Lung (tissue), 12 donors: ENCODE measurements around the gene ADGRA1. TPM values are rescaled to one million over a fixed set of nuclear protein-coding genes. Genes with fewer than 3 reads are reported as not detected.

Experiments
- ATAC-seq: fragments of 200-7000 bp; cut with Tn5 transposase; one replicate; pipeline ENCODE4 v1.9.1; 2020; ENCODE audit warnings: moderate number of reproducible peaks; ENCODE audit not compliant: insufficient read depth, low FRiP score
- DNase-seq, 3 donors: peaks; one replicate each; pipeline ENCODE4 v3.0.0-alpha.2; 2013 to 2017
- H3K27ac ChIP-seq, 2 donors: one replicate each; pipeline ENCODE4 v1.5.1; 2013; ENCODE audit warnings: mild to moderate bottlenecking in 2 of 2, moderate library complexity in 2 of 2, control low read depth in 1 of 2, inconsistent platforms in 1 of 2, low read depth in 1 of 2, low read length in 1 of 2
- H3K27me3 ChIP-seq, 3 donors: one replicate each; pipeline ENCODE4 v1.5.1; 2013; ENCODE audit warnings: low read length in 2 of 3; ENCODE audit not compliant: control insufficient read depth in 3 of 3, insufficient read depth in 3 of 3
- H3K36me3 ChIP-seq, 4 donors: one replicate each; pipeline ENCODE4 v1.5.1; 2013; ENCODE audit warnings: low read length in 4 of 4, mild to moderate bottlenecking in 1 of 4, moderate library complexity in 1 of 4; ENCODE audit not compliant: control insufficient read depth in 4 of 4, insufficient read depth in 4 of 4
- H3K4me1 ChIP-seq, 5 donors: one replicate each; pipeline ENCODE4 v1.5.1; 2013; ENCODE audit warnings: low read length in 5 of 5, mild to moderate bottlenecking in 2 of 5, moderate library complexity in 1 of 5; ENCODE audit not compliant: control insufficient read depth in 5 of 5, insufficient read depth in 5 of 5
- H3K4me3 ChIP-seq: one replicate; pipeline ENCODE4 v1.5.1; 2013; ENCODE audit warnings: mild to moderate bottlenecking, control low read depth, moderate library complexity
- H3K9ac ChIP-seq, 2 donors: one replicate each; pipeline ENCODE4 v1.5.1; 2013; ENCODE audit warnings: low read length in 2 of 2, control low read depth in 1 of 2; ENCODE audit not compliant: insufficient read depth in 1 of 2
- H3K9me3 ChIP-seq, 4 donors: one replicate each; pipeline ENCODE4 v1.5.1; 2013; ENCODE audit warnings: low read length in 3 of 4, mild to moderate bottlenecking in 1 of 4, moderate library complexity in 1 of 4; ENCODE audit not compliant: control insufficient read depth in 4 of 4, insufficient read depth in 3 of 4
- CTCF ChIP-seq: IDR thresholded peaks from 2 replicates; pipeline ENCODE4 v1.5.1; 2012; ENCODE audit warnings: mild to moderate bottlenecking; ENCODE audit errors: control extremely low read depth, extremely low read depth
- WGBS, 2 donors: extraction: QIAGEN DNeasy Blood & Tissue Kit; methylation state at CpG; one replicate each; pipeline ENCODE4 v1.1.7; 2013; 5-methylcytosine and 5-hydroxymethylcytosine counted together
- polyA plus RNA-seq, 2 donors: library from polyadenylated mRNA; stranded (reverse); fragments of 200-250 nt; gene quantifications; one replicate each; pipeline ENCODE4 v1.2.1, GENCODE V29; 2013
- total RNA-seq, 2 donors: library from RNA; depleted of rRNA in 1 of 2; stranded (reverse); fragments of >200 nt in 1 of 2; gene quantifications; one replicate each; pipeline ENCODE4 v1.2.1, GENCODE V29; 2014 to 2021
- donor health status: control.
- donor health status: control.
- donor health status: Bipolar disorder and iron deficiency.
- donor health status: healthy.
- donor health status: DM: yes; HTN: yes; CAD: no.

Gene ADGRA1
- total and polyA plus RNA-seq, 4 donors = 0.05 to 1.3 (median 0.20) TPM

DNA sequence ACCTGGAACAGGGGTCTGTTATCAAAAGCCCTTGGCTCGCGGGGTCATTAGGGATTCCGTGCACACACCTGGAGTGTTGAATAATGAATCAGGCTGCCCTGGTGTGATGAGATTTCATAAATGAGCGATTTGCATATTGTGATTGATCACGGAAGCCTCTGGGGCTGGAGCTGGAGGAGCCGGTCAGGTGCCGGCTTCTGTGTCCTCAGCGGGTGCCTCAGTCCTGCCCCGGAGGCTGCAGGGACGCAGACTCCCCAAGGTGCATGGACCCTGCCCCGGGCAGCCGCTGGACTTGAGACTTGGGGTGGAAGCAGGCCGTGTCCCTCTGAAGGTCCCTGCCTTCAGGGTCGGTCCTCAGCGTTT lies 47.9 kb upstream of the ADGRA1 start:
- DNase-seq (no peak), ATAC-seq (no peak)
- H3K27ac ChIP-seq = no peak overlapping the region
- no peaks in the 10 kb centered on the region for H3K9me3 ChIP-seq
- TF ChIP-seq CTCF = no peak
- no peak overlapping the region for H3K4me3 ChIP-seq
- H3K4me1 ChIP-seq = no peaks in the 10 kb centered on the region
- no peak overlapping the region for H3K9ac ChIP-seq
- 65 to 78% methylated on average over 15 of the region's 15 CpGs for WGBS, 2 donors
- no peaks in the 10 kb centered on the region for H3K36me3 ChIP-seq
- peaks cover 3 to 38% (median 7%) of the 10 kb centered on the region in 3 donors for H3K27me3 ChIP-seq

DNA sequence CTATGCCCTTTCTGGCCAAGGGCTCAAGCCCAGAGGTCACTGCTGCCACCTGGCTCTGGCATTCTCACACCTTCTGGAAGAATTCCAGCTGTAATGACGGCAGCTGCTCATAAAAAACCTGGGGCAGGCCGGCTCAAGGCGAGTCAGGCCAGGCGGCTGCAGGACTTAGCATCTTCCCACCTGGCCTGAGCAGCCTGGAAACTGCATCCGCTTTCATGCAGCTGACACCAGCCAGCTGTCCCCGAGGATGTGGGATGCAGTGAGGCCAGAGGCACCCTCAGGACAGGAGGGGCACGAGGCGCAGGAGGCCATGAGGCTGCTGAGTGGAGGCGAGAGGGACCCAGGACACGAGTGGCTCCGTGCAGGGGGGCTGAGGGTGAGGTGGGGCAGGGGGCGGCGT lies 47.5 kb upstream of the ADGRA1 start:
- Histone ChIP-seq H3K4me3 (no peak overlapping the region), H3K4me1 (no peaks in the 10 kb centered on the region), H3K27me3 (peaks cover 3 to 35% (median 4%) of the 10 kb centered on the region in 3 donors), H3K36me3 (no peaks in the 10 kb centered on the region), H3K27ac (no peak overlapping the region), H3K9me3 (no peaks in the 10 kb centered on the region), H3K9ac (no peak overlapping the region)
- no peak for TF ChIP-seq CTCF
- no peak for ATAC-seq
- no peak for DNase-seq
- 57 to 62% methylated on average over 10 to 13 of the region's 13 CpGs for WGBS, 2 donors

- Histone ChIP-seq H3K9me3 (peaks cover 0 to 3% (median 0%) of the 10 kb centered on the region in 4 donors), H3K9ac (no peak overlapping the region), H3K4me3 (no peak overlapping the region), H3K36me3 (no peaks in the 10 kb centered on the region), H3K27ac (no peak overlapping the region), H3K4me1 (no peaks in the 10 kb centered on the region), H3K27me3 (peaks cover 3 to 43% (median 7%) of the 10 kb centered on the region in 3 donors)
- DNase-seq (no peak), ATAC-seq (no peak)
- 73 to 80% methylated on average over 11 to 12 of the region's 12 CpGs for WGBS, 2 donors
- no peak for TF ChIP-seq CTCF
Measured at GRCh38 chr10:133041101-133041500, 46.6 kb upstream of the ADGRA1 start.

GRCh38 chr10:133042061-133042460 lies 45.7 kb upstream of the ADGRA1 start:
- no peak for DNase-seq
- Histone ChIP-seq H3K27ac (no peak overlapping the region), H3K4me1 (no peaks in the 10 kb centered on the region), H3K9ac (no peak overlapping the region), H3K4me3 (no peak overlapping the region), H3K9me3 (peaks cover 0 to 3% (median 0%) of the 10 kb centered on the region in 4 donors), H3K36me3 (no peaks in the 10 kb centered on the region), H3K27me3 (peaks cover 6 to 47% (median 7%) of the 10 kb centered on the region in 3 donors)
- TF ChIP-seq CTCF = no peak
- WGBS, 2 donors = 87 to 91% methylated on average over 16 to 17 of the region's 17 CpGs
- no peak for ATAC-seq
